Transverse colon (tissue), 3 donors: ENCODE measurements around the gene TMEM132E.

Experiments
- EP300 ChIP-seq: sonication (generic); formaldehyde crosslinking; IDR thresholded peaks from one replicate; pipeline ENCODE4 v1.6.1; 2017; ENCODE audit warnings: antibody characterized with exemption, low read depth
- POLR2A ChIP-seq: fragments of 450-650 bp; IDR thresholded peaks from one replicate; pipeline ENCODE4 v1.6.1; 2016; ENCODE audit warnings: antibody characterized with exemption, mild to moderate bottlenecking, moderate library complexity
- TF ChIP-seq, protein P1 (sequence below), 5 experiments: fragments of 200-600 bp in 3 of 5; fragments of 450-650 bp in 2 of 5; sonication (generic) in 3 of 5; IDR thresholded peaks; 1 replicate in 2 of 5; 2 replicates in 3 of 5; pipeline ENCODE4 v1.5.1; 2016 to 2017; ENCODE audit warnings: antibody characterized with exemption in 5 of 5, inconsistent platforms in 3 of 5, mild to moderate bottlenecking in 2 of 5, moderate library complexity in 1 of 5

DNA sequence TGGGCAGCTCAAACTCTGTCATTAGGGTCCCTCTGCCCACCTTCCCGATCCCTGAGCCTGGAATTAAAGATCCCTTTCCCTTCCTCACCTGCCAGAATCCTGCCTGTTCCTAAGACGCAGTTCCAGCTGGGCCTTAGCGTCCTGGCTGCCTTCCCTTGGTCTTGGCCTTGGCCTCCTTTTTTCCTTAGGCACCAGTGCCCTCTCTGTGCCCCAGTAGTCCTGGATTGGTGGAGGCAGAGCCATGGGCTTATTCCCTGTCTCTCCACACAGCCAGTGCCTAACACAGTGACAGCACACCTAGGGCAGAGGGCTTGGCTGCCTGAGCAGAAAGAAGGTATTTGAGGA lies 3.5 kb downstream of the TMEM132E start:
- TF ChIP-seq, protein P1, sequence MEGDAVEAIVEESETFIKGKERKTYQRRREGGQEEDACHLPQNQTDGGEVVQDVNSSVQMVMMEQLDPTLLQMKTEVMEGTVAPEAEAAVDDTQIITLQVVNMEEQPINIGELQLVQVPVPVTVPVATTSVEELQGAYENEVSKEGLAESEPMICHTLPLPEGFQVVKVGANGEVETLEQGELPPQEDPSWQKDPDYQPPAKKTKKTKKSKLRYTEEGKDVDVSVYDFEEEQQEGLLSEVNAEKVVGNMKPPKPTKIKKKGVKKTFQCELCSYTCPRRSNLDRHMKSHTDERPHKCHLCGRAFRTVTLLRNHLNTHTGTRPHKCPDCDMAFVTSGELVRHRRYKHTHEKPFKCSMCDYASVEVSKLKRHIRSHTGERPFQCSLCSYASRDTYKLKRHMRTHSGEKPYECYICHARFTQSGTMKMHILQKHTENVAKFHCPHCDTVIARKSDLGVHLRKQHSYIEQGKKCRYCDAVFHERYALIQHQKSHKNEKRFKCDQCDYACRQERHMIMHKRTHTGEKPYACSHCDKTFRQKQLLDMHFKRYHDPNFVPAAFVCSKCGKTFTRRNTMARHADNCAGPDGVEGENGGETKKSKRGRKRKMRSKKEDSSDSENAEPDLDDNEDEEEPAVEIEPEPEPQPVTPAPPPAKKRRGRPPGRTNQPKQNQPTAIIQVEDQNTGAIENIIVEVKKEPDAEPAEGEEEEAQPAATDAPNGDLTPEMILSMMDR (IDR thresholded peaks at IDR 0.05) = no peak
- TF ChIP-seq EP300 (no peak), POLR2A (no peak)
